ENCODE results near the gene BIN1.

- no peak for TF ChIP-seq CTCF (IDR thresholded peaks at IDR 0.05)
- TF ChIP-seq POLR2A (IDR thresholded peaks at IDR 0.05): no peak
Measured at GRCh38 chr2:127095784-127096183, 11.2 kb downstream of the BIN1 start.
